Activated CD4-positive, CD25-positive, alpha-beta regulatory T cell treated with anti-CD3 and anti-CD28 coated beads, Interleukin-2, amount 50 U/mL, for 16 hours (primary cell): ENCODE results near the gene CMIP.

ENCODE experiments used
- DNase-seq: peaks from one replicate; pipeline ENCODE4 v3.0.0-alpha.2; 2020; ENCODE audit warnings: low read depth, low spot score

Gene CMIP

GRCh38 chr16:81477697-81478693, 33.4 kb downstream of the CMIP start:
- no peak for DNase-seq

DNA sequence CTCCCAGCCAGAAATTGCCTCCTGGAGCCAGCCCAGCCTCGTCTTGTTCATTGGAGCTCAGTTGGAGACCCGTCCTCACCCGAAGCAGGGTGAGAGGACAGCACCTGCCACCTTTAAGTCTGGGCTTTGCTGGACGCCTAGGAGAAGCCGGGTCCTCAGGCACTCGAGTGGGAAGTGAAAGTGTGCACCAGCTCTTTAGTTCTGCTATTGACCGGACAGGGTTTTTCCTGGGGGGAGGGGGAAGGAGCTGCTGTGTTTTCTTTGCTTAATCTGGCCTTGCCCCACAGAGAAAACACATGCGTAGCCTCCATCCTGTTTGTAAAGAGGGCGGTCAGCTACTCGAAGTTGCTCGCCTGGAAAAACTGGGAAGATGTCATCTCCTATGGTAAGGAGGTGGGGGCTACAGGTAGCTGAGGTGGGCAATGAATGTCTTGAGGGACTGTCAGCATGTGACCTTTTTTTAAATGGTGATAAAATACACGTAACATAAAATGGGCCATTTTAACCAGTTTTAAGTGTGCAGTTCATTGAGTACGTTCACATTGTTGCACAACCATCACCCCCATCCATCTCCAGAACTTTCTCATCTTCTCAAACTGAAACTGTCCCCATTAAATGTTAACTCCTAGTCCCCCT, 34.4 kb downstream of the CMIP start:
- DNase-seq = no peak

DNA sequence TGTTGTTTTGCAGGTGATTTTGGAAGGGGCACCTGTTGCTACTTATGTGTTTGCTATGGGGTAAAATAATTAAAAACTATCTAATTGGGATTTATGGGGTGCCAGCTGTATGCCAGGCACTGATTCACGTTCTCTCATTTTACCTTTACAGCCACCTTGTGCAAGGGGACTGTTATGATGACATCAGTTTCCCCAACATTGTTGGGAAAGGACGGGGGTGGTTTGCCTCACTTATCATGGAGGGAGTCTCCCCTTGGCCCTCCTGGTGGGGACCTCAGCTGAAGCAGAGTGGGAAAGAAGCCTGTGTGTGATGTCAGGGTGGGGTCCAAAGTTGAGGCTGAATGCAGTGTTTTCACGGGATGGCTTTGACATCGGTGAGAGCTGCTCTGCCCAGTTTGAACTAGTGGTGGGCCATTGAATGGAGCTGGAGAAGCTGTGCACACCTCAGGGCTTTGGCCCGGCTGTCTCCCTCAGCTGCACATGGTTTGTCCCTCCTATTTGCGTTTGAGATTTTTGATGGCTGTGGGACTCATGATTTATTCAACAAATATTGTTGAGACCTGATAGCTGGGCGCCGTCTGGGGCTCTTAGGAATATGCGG, 36.1 kb downstream of the CMIP start:
- DNase-seq = no peak

DNA sequence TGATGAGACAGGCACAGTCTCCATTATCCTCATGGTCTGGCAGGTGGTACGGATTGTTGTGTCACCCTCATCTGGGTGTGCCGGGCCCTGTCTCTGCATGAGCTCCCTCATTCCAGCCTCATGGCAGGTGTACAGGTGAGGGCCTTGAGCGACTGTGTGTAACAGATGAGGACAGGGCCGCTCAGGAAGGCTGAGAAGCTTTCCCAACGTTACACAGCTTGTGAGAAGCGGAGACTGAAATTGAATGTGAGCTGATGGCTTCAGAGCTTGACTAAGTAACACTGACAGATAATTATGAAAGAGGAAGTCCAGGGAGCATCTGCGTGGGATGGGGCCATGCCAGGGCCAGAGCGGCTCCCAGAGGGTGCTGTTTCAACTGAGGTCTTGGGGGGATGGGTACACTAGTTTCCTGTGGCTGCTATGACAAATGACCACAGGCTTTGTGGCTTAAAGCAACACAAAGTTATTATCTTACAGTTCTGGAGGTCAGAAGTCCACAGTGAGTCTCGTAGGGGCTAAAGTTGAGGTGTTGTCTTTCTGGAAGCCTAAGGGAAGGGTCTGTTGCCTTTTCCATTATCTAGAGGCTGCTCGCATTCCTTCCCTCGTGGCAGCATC, 36.7 kb downstream of the CMIP start:
- no peak for DNase-seq

- no peak for DNase-seq
Measured at GRCh38 chr16:81482329-81483063, 37.9 kb downstream of the CMIP start.

GRCh38 chr16:81483064-81483969, 38.7 kb downstream of the CMIP start:
- DNase-seq = no peak

- DNase-seq = no peak
Measured at GRCh38 chr16:81483970-81484595, 39.5 kb downstream of the CMIP start.

DNA sequence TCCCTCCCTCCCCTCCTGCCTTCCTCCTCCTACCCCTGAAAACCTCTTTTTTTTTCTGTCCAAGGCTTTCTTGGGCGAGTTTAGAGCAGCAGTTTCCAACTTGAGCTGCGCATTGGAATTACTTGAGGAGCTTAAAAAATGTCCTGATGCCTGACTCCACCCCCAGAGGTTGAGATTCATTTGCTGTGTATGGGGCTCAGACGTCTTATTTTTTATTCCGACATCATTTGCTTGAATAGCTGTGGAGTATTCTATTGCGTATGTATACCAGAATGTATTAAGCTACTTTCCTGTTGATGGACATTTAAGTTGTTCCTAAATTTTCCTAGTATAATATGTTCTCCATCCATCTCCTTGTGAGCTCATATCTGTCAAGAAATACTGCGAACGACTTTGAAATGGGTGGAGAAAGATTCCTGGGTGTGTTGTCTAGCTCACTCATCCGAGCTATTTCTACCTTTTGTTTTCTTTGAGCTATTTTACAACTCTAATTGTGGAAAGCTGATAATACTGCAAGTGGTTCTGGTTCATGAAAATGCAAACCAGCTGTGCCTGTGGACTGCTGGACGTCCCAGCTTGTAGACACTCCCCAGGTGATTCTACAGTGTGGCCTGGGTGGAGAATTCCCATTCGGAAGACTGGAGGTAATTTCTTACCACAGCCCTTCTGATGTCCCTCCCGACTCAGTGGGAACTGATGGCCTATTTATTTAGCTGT, 40.5 kb downstream of the CMIP start:
- no peak for DNase-seq

GRCh38 chr16:81485824-81486539, 41.4 kb downstream of the CMIP start:
- DNase-seq = no peak

DNA sequence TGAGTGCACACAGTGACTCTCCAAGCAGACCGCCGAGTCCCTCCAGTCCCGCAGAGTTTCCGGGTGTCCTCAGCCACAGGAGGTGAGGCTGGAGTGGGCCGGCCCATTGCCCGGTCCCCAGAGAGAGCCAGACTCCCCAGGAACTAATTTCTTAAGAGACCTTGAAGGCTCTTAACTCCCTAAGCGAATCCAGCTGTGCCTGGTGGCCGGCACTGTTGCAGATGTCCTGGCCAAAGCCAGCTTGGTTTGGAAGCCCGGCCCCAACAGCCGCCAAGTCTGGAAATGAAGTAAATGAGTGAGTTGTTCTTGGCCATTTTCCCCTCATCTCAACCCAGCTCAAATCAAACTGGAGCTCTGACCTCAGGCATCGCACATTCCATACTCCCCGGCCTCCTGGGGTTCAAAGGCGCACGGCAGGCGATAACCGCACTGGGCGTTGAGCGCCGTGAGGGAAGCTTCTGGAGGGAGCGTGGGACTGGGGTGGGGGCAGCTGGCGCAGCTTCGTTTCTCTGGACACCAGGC, 42.0 kb downstream of the CMIP start:
- no peak for DNase-seq

- DNase-seq = no peak
Measured at GRCh38 chr16:81487301-81487720, 42.7 kb downstream of the CMIP start.

GRCh38 chr16:81488687-81489411, 44.2 kb downstream of the CMIP start:
- no peak for DNase-seq

DNA sequence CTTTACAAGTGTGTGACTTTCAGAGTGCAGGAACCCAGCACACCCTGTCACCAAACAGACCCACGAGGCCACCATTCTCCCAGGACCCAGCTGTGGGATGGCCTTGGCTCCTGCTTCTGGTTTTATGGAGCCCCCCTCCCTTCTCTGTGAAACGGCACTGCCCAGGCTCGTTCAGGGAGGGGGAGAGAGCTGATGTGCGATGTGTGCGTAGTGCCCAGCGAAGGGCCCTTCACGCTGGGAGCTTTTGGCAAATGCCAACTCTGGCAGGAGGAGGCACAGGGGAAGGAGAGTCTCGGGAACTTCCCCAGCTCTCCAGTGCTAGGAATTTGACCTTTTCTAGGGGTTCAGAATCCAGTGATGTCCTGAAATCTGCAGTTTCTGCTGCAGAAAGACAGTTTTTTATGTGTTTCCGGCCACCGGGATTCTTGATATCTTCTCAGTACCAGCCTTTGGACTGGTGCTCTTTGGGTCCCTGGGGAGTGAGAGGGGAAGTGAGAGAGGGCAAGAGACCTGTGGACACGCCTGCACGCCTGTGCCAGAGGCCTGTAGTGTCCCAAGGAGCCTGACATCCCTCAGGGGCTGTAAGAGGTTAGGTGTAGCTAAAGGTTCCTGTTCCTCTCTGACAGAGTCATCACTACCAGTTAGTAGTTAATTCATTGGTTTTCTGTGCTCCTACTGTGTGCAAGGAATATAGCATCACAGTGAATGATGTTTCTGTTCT, 45.1 kb downstream of the CMIP start:
- no peak for DNase-seq

GRCh38 chr16:81491541-81492188, 47.1 kb downstream of the CMIP start:
- no peak for DNase-seq

DNA sequence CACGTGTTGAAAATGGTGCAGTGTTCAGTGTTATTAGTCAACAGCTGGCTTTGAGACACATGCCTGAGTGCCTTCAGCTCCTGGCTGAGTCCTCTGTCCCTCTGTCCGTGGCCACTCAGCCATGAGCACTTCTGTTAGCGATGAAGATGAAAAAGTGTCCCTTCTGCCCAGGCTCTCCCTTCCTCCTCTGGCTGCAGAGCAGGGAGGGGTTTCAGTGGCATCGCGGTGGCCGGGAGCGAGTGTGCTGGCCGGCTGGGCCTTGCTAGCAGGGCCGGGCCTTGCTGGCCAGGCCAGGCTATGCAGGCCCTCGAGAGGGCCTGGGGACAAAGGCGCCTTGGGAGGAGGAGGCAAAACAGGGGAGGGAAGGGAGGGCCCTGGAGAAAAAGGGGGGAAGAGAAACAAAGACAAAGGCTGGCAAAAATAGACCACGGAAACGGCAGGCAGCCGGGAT, 47.7 kb downstream of the CMIP start:
- DNase-seq = no peak
